Adipose tissue (tissue), 3 donors: ENCODE results near the gene CDH16. TPM values are rescaled to one million over a fixed set of nuclear protein-coding genes. Genes with fewer than 3 reads are reported as not detected.

ENCODE experiments used
- H3K27ac ChIP-seq: one replicate; pipeline ENCODE4 v1.5.1; 2013; ENCODE audit warnings: low read depth, low read length
- WGBS, 3 donors: extraction: QIAGEN DNeasy Blood & Tissue Kit; methylation state at CpG; one replicate each; pipeline ENCODE4 v1.1.7; 2013; 5-methylcytosine and 5-hydroxymethylcytosine counted together
- polyA plus RNA-seq, 3 donors: library from polyadenylated mRNA; stranded (reverse); fragments of 200-250 nt; gene quantifications; one replicate each; pipeline ENCODE4 v1.2.3, GENCODE V29; 2013
- donor health status: healthy with polysubstance abuse.
- donor health status: Bipolar disorder and iron deficiency.
- donor health status: healthy.

The CDH16 gene
- polyA plus RNA-seq, 3 donors, result not detected

GRCh38 chr16:66918355-66918754 is 330 bp downstream of the CDH16 start:
- 87 to 91% (median 89%) methylated on average over 6 of the region's 6 CpGs for WGBS, 3 donors
- no peak overlapping the region for H3K27ac ChIP-seq

- 85 to 89% (median 89%) methylated on average over 9 of the region's 9 CpGs for WGBS, 3 donors
- H3K27ac ChIP-seq, result no peak overlapping the region
Measured at GRCh38 chr16:66917741-66918140, 944 bp downstream of the CDH16 start.

DNA sequence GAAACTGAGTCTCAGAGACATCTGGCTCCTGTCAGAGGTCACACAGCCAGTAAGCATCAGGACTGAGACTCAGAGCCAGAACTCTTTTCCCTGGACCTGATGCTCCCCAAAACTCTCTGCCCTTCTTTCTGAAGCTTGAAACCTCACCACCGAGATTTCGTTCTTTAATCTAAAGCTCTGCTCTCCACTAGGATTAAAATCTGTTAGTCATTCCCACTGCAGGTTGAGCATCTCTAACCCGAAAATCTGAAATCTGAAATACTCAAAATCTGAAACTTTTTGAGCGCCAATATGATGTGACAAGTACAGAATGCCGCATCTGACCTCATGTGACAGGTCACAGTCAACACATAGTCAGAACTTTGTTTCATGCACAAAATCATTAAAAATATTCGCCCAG is 2.2 kb downstream of the CDH16 start:
- no peak overlapping the region for H3K27ac ChIP-seq
- 83 to 86% (median 86%) methylated on average over 6 of the region's 6 CpGs for WGBS, 3 donors

DNA sequence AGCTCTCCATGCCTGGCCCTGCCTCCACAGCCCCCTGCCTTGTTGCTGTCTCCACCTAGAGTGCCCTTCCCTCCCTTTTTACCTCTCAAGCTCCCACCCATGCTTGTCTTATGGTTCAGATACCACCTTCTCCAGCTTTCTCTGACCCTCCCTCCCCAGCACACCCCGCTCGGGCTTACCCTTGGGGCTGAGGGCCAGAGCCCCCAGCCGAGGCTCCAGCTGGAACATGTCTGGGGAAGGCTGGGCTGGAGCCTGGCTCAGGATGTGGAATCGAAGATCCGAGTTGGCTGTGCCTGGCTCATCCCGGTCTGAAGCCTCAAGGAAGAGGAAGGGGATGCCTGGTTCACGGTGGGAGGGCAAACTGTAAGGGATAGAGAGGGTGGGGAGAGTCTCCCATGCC is 3.6 kb downstream of the CDH16 start:
- 64 to 69% (median 66%) methylated on average over 7 of the region's 7 CpGs for WGBS, 3 donors
- H3K27ac ChIP-seq, result no peak overlapping the region

- whole genome bisulfite sequencing, 3 donors, result 95 to 98% (median 97%) methylated on average over 7 of the region's 7 CpGs
- no peak overlapping the region for H3K27ac ChIP-seq
Measured at GRCh38 chr16:66914541-66914940, 4.1 kb downstream of the CDH16 start.

DNA sequence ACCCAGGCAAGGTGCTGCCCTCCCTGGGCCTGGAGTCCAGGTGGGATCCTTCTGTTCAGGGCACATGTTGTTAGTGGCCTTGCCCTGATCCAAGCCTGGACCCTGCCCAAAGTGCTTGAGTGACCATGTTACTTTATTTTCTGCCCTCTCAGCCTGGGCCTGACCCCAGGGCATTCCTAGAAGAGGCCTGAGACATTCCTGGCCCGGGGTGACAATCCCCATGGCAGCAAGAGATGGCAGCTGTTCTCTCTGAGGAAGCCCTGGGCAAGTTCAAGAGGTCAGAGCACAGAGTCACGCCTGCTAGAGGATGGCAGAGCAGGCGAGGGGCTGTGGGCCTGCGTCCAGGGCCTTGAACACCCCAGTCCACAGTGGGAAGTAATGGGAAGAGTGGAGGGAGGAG is 5.0 kb downstream of the CDH16 start:
- 76 to 88% (median 78%) methylated on average over 4 of the region's 4 CpGs for WGBS, 3 donors

GRCh38 chr16:66913081-66913480 is 5.6 kb downstream of the CDH16 start:
- no peak overlapping the region for H3K27ac ChIP-seq
- WGBS, 3 donors, result 48 to 49% (median 48%) methylated on average over 10 of the region's 10 CpGs

More for the DNA sequence above, 5.0 kb downstream of the CDH16 start:
- H3K27ac ChIP-seq, result no peak overlapping the region

DNA sequence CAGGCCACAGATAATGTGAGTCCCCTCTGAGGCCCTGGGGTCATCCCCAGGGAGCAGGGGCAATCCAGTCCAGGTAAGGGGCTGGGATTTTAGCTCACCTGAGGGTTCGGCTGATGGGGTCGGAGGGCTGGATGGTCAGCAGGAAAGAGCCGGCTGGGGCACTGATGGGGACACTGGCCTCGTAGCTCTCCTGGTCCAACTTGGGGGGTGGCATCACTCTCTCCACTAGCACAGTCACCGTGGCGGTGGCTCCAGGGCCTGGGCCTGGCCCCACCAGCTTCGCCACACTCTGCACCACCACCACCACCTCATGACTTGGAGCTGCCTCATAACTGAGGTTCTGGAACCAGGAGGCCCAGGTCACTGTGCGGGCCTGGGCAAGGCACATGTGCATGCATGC is 6.9 kb downstream of the CDH16 start:
- no peak overlapping the region for H3K27ac ChIP-seq
- WGBS, 3 donors, result 86 to 93% (median 91%) methylated on average over 8 of the region's 8 CpGs

GRCh38 chr16:66911112-66911511 is 7.6 kb downstream of the CDH16 start:
- 77 to 78% (median 78%) methylated on average over 5 of the region's 5 CpGs for WGBS, 3 donors
- no peak overlapping the region for H3K27ac ChIP-seq

DNA sequence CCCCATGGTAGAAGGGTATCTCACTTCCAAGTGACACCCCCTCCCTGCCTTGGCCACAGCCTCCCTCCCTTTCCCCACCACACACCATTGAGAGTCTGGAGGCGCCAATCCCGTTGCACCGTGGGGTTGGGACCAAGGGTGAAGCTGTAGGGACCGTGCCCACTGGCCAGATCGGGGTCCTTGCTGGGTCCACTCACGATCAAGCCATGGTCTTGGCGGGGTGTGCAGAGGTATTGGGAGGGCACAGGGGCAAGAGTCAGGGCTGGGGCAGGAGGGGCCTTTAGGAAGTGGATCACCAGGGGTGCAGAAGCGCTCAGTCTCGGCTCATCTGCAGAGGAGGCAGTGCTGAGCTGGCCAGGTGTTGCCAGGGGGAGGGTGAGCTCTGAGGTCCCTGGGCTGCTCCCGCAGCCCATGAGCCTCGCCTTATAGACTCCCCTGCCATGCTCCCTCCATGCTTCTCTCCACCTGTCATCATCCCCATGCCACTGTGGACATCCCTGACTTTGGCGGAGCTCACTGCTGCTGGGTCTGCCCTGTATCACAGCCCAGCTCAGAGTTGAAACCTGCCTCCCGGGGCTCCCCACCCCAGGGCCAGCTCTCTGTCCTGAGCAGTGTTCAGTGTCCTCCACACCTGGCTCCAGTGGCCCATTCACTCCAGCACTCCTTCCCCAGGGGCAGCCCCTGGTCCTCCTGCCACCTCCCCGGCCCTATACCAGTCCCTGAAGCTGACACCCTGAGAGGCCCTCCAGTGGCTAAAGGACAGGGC is 8.3 kb downstream of the CDH16 start:
- no peak overlapping the region for H3K27ac ChIP-seq
- 78 to 79% (median 79%) methylated on average over 14 of the region's 14 CpGs for WGBS, 3 donors

DNA sequence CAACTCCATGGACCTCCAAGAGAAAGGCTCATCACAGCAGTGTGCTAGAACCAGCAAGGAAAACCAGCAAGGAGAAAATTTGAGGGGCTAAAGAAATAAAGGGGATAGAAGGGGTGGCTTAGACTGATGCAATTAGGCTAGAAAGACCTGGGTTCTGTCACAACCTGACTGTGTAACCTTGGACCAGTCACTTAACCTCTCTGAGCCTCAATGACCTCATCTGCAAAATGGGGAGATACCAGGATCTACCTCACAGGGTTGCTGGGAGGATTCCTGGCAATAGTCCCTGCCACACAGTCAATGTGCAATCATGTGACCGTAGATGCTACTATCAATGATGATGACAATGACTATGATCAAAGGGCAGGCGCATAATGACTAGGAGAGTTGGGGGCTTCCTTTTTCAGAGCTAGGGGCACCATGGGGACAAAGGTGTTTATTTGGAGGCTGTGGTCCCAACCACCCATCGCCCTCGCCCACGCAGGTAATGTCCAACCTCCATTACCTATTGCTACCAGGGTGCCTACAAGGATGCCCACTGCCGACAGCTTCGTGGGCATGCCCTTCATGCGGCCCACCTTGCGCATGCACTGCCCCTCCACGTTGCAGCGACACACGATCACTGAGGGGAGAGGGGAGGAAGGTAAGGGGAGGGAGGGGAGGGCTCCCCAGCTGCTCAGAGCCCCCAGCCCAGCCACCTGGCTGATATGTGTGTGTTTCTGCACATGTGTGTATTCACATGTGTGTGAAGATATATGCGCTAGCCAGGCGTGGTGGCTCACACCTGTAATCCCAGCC is 9.7 kb downstream of the CDH16 start:
- H3K27ac ChIP-seq, result no peak overlapping the region
- WGBS, 3 donors, result 89 to 93% (median 90%) methylated on average over 14 of the region's 14 CpGs

DNA sequence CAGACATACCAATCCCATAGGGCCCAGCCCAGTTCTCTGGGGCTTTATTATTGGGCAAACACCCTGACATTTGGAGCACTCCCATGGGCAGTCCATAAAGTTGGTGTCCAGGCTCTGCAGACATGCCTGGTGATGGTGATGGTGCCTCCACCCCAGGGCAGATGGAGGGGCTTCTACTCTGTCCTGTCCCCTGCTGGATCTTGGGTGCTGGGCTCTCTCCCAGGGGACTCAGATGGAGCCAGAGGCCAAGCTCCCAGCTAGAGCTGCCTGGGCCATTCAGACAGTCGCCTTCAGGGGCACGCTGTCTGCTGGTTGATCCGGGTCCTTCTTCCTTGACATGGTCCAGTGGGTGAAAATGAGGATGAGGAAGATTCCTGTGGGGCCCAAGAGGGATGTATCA is 10.6 kb downstream of the CDH16 start:
- H3K27ac ChIP-seq, result no peak overlapping the region
- WGBS, 3 donors, result 92 to 93% (median 93%) methylated on average over 3 of the region's 3 CpGs

DNA sequence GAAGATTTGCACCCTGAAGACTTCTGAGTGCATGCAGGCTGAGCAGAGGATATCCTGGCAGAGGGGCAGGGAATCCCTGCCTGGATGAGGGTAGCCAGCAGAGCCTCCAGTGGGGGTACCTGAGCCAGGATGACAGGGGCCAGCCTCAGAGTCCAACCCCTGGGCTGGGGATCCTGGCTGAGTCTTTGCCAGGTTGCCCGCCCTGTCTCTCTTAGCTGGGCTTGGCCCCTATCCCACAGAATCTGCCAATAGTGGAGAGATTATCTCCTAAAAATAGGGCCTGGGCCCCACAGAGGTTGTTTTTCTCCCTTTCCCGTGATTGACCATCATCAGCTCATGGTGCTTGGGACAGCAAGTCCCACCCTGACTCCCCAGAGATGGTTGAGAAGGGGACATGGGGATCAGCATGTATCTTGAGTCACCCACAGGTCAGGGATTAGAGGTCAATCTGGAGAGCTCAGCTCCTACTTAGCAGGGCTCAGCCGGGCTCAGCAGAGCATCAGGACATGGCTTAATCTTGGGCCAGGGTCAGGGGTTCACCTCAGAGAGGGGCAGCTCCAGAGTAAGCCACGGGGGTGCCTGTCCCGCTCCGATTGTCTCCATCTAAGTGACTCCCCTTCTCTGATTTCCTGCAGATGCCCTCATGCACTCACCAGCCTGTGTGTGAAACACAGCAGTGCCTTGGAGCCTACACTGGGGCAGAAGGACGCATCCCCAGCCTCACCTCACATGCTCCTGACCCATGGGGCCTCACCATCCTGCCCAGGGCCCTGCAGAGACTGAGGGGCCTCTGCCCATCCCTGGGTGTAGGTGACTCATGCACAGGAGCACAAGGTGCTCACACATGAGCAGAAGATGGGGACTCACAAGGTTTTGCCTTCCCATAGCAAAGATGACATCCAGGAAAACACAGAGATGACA is 11.5 kb downstream of the CDH16 start:
- WGBS, 3 donors, result 68 to 73% (median 70%) methylated on average over 7 of the region's 7 CpGs
- H3K27ac ChIP-seq, result no peak overlapping the region

DNA sequence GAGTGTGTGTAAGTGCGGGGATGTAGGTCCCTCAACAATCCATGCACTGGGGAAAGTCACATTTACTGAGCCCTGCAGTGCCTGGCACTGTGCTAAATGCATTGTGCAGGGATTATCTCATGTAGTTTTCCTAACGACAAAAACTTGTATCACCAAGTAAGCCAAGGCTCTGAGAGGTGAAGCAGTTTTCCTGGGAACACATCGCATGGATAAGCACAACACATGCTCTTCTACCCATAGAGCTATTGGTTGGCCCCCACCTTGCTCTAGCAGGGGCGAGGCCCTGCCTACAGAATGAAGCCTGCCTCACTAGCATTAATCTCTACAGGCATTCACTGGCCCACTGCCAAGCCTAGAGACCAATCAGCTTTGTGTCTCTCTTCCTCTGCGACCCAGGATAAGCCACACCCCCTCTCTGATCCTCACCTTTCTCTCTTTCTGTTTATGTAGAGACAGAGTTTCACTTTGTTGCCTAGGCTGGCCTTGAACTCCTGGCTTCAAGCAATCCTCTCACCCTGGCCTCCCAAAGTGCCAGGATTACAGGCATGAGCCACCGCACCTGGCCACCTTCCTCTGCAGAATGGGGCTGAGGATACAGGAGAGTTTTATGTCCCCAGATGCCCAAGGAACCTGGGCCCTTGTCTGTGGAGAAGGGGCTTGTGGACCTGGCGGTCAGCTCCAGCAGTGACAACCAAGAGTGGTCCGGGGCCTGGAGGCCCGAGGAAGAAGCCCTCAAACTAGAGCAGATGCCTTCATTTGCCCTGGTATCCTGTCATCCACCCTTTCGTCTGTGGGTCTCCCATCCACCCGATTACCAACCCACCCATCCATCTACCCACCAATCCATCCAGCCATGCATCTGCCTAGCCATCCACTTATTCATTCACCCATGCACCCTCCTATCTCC is 12.8 kb downstream of the CDH16 start:
- 63 to 82% (median 73%) methylated on average over 11 of the region's 11 CpGs for whole genome bisulfite sequencing, 3 donors

GRCh38 chr16:66904846-66905632 is 13.6 kb downstream of the CDH16 start:
- 61 to 76% (median 65%) methylated on average over 16 of the region's 16 CpGs for WGBS, 3 donors
- no peak overlapping the region for H3K27ac ChIP-seq

More for the DNA sequence above, 12.8 kb downstream of the CDH16 start:
- H3K27ac ChIP-seq, result no peak overlapping the region

DNA sequence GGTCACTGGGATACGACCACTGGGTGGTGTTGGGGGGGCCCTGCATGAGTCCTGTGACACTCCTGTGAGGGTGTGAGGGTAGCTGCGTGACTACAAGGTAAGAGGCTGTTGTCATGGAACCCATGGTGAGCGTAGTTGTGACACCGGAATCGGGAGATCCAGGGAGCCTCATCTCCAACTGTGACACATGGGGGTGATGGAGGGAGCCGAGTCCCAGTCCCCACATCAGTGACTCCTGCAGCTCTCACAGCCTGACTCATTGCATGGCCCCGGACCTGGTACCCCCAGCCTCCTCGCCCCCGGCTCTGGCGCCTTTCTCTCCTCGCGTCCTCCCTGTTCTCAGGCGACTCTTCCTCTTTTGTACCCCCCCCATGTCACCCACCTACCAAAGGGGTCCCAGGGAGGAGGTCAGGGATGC is 14.2 kb downstream of the CDH16 start:
- no peak overlapping the region for H3K27ac ChIP-seq
- WGBS, 3 donors, result 91 to 99% (median 94%) methylated on average over 13 of the region's 13 CpGs
